WTC11 (cell line): ENCODE results near the gene TSPAN4.

Experiments
- AR ChIP-seq: fragments of 250-450 bp; sonication (Bioruptor Pico); IDR thresholded peaks from 2 replicates; pipeline ENCODE4 v1.9.0; 2021; ENCODE audit warnings: mild to moderate bottlenecking
- ATF2 ChIP-seq: sonication (generic); formaldehyde crosslinking; IDR thresholded peaks from 2 replicates; pipeline ENCODE4 v1.8.1; 2022; ENCODE audit warnings: low read depth, missing genetic modification reagents, borderline replicate concordance
- CBFB ChIP-seq: sonication (generic); formaldehyde crosslinking; IDR thresholded peaks from 2 replicates; pipeline ENCODE4 v1.8.1; 2022; ENCODE audit warnings: mild to moderate bottlenecking, low read depth, missing genetic modification reagents
- CTCF ChIP-seq: fragments of 200-600 bp; IDR thresholded peaks from 2 replicates; pipeline ENCODE4 v1.8.0; 2022; ENCODE audit warnings: antibody characterized with exemption
- GTF2I ChIP-seq: fragments of 250-450 bp; sonication (Bioruptor Pico); conservative IDR thresholded peaks from 2 replicates; pipeline ENCODE4 v1.4.0; 2021; ENCODE audit warnings: mild to moderate bottlenecking
- IRF1 ChIP-seq: sonication (generic); formaldehyde crosslinking; IDR thresholded peaks from 2 replicates; pipeline ENCODE4 v1.8.0; 2023; ENCODE audit warnings: missing genetic modification reagents
- JUN ChIP-seq: sonication (generic); formaldehyde crosslinking; IDR thresholded peaks from 2 replicates; pipeline ENCODE4 v1.8.0; 2023; ENCODE audit warnings: mild to moderate bottlenecking, missing genetic modification reagents
- KAT7 ChIP-seq: sonication (generic); formaldehyde crosslinking; IDR thresholded peaks from 2 replicates; pipeline ENCODE4 v1.8.1; 2023; ENCODE audit warnings: missing genetic modification reagents, mild to moderate bottlenecking, borderline replicate concordance
- RELA ChIP-seq: sonication (generic); formaldehyde crosslinking; IDR thresholded peaks from 2 replicates; pipeline ENCODE4 v1.8.1; 2022; ENCODE audit warnings: missing genetic modification reagents, mild to moderate bottlenecking, borderline replicate concordance
- SP1 ChIP-seq: sonication (generic); formaldehyde crosslinking; conservative IDR thresholded peaks from 2 replicates; pipeline ENCODE4 v1.8.1; 2022; ENCODE audit warnings: missing genetic modification reagents
- TCF7 ChIP-seq: sonication (generic); formaldehyde crosslinking; IDR thresholded peaks from 2 replicates; pipeline ENCODE4 v1.8.0; 2022; ENCODE audit warnings: mild to moderate bottlenecking, low read depth, missing genetic modification reagents, moderate library complexity
- USF2 ChIP-seq: sonication (generic); formaldehyde crosslinking; IDR thresholded peaks from 2 replicates; pipeline ENCODE4 v1.8.1; 2023; ENCODE audit warnings: mild to moderate bottlenecking, missing genetic modification reagents, moderate library complexity
- ZNF138 ChIP-seq: sonication (generic); formaldehyde crosslinking; conservative IDR thresholded peaks from 2 replicates; pipeline ENCODE4 v1.8.1; 2022; ENCODE audit warnings: mild to moderate bottlenecking, moderate library complexity, missing genetic modification reagents
- ZNF416 ChIP-seq: fragments of 250-450 bp; sonication (Bioruptor Pico); IDR thresholded peaks from 2 replicates; pipeline ENCODE4 v1.9.0; 2021; ENCODE audit warnings: mild to moderate bottlenecking, inconsistent platforms

- TF ChIP-seq CTCF (no peak), USF2 (CRISPR knock-in tag) (no peak), JUN (CRISPR knock-in tag) (no peak), KAT7 (CRISPR knock-in tag) (no peak), AR (CRISPR knock-in tag) (no peak), IRF1 (CRISPR knock-in tag) (no peak), ZNF416 (CRISPR knock-in tag) (no peak), RELA (CRISPR knock-in tag) (no peak), TCF7 (CRISPR knock-in tag) (no peak), SP1 (CRISPR knock-in tag) (no peak), ATF2 (CRISPR knock-in tag) (no peak), CBFB (CRISPR knock-in tag) (no peak), ZNF138 (CRISPR knock-in tag) (no peak), GTF2I (no peak)
Measured at GRCh38 chr11:823441-824291, 19.0 kb upstream of the TSPAN4 start.
